AG04450 (cell line): Measurements from ENCODE around the gene RABGGTA. TPM values are rescaled to one million over a fixed set of nuclear protein-coding genes. Genes with fewer than 3 reads are reported as not detected.
A peak's percentile ranks its signal among the peaks of the same experiment; 100 is the strongest.

ENCODE experiments used
- CTCF ChIA-PET: fragments of 300-600, 350-600 bp; formaldehyde crosslinking; extraction: SDS; loops from one replicate; lab custom pipeline; 2022; ENCODE audit warnings: antibody characterized with exemption, inconsistent platforms; lab: Charles Lee
- POLR2A ChIA-PET: fragments of 350-600 bp; formaldehyde crosslinking; extraction: SDS; loops from one replicate; lab custom pipeline; 2021; ENCODE audit warnings: antibody characterized with exemption, inconsistent platforms; lab: Yijun Ruan, JAX
- DNase-seq: peaks from one replicate; pipeline ENCODE4 v3.0.0-alpha.2; 2011; ENCODE audit warnings: low read depth, low spot score
- H3K27ac ChIP-seq: one replicate; pipeline ENCODE4 v1.5.1; 2012; ENCODE audit warnings: low read depth, low read length, control low read depth
- H3K27me3 ChIP-seq: one replicate; pipeline ENCODE4 v1.6.0; 2012; ENCODE audit warnings: low read length; ENCODE audit not compliant: control insufficient read depth, insufficient read depth
- H3K4me3 ChIP-seq: 2 replicates; pipeline ENCODE4 v1.5.1; 2011; ENCODE audit warnings: mild to moderate bottlenecking, low read depth, low read length, control low read depth
- H3K9me3 ChIP-seq: 2 replicates; pipeline ENCODE4 v1.5.1; 2012; ENCODE audit warnings: low read length; ENCODE audit not compliant: control insufficient read depth, insufficient read depth
- polyA plus RNA-seq: library from polyadenylated mRNA; depleted of rRNA; stranded (reverse); fragments of >200 nt; gene quantifications from 2 replicates; pipeline ENCODE4 v1.2.3, GENCODE V29; 2011
- TF ChIP-seq, protein P1 (sequence below): IDR thresholded peaks from 2 replicates; pipeline ENCODE4 v1.5.1; 2011; ENCODE audit warnings: low read depth, low read length, control low read depth, inconsistent platforms

Gene RABGGTA
- polyA plus RNA-seq, 1 experiment: 17.9 TPM

DNA sequence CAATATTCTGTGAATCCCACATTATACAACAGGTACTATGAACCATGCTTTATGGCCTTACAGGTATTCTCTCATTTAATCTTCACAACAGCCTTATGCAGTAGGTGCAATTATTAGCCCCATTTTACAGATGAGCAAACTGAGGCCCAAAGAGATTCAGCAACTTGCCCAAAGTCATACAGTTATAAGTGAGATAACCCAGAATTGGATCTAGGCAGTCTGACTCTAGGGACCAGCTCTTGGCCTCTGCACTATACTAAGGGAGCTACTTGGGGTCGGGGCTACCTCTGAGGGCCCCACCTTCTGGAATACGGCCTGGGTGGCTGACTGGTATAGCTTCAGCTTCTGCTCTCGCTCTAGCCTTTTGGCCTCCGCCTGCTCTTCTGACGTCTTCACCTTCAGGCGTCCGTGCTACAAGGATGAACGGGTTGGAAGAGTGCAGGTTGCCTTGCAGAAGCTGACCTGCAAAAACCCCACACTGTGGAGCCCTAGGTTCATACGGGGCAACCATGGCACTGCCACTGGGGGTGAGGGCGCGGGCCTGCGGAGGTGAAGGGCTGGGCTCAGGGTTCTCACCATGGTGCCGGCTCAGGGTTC, 762 bp downstream of the RABGGTA start:
- Histone ChIP-seq H3K9me3 (no peaks in the 10 kb centered on the region), H3K4me3 (peak overlapping the region; percentile 88), H3K27me3 (no peaks in the 10 kb centered on the region), H3K27ac (peak overlapping the region; percentile 87)
- ChIA-PET POLR2A (interaction anchor here (0.8 to 3.6 kb wide), 9 partner anchors 9 to 161 kb away, joined by 3 to 50 read pairs (median 8); partner anchors contain the start of genes CHMP4A, CIDEB, DCAF11 and DHRS1), CTCF (interaction anchor here (0.6 to 3.0 kb wide), 5 partner anchors 27 to 66 kb away, joined by 3 to 19 read pairs (median 6); partner anchors contain the start of gene TINF2)
- TF ChIP-seq, protein P1, sequence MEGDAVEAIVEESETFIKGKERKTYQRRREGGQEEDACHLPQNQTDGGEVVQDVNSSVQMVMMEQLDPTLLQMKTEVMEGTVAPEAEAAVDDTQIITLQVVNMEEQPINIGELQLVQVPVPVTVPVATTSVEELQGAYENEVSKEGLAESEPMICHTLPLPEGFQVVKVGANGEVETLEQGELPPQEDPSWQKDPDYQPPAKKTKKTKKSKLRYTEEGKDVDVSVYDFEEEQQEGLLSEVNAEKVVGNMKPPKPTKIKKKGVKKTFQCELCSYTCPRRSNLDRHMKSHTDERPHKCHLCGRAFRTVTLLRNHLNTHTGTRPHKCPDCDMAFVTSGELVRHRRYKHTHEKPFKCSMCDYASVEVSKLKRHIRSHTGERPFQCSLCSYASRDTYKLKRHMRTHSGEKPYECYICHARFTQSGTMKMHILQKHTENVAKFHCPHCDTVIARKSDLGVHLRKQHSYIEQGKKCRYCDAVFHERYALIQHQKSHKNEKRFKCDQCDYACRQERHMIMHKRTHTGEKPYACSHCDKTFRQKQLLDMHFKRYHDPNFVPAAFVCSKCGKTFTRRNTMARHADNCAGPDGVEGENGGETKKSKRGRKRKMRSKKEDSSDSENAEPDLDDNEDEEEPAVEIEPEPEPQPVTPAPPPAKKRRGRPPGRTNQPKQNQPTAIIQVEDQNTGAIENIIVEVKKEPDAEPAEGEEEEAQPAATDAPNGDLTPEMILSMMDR: no peak
- no peak for DNase-seq

DNA sequence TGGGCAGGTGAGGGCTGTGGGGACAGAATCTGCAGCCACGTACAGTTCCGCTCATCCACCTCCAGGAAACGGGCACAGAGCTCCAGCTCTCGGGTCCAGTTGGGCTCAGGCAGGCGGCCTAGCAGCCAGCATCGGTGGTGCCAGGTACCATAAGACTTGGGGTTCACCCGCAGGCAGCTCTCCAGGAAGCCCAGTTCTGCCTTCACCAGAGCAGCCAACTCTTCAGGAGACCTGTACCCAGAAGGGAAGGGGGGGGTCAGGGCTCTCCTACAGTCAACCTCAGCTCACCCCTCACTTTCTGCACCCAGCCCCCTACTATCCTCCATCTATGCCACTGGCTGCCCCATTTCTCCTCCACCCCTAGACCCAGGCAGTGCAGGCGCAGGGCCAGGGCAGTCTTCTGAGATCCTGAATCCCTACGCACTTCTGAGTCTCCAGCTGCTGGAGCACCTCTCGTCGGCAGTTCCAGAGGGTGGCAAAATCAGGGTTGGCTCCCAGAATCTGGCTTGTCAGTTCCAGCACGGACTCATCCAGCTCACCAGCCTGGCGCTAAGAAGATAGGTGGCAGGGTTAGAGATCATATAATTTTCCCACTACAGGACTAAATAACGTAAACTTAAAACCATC, 1.4 kb downstream of the RABGGTA start:
- TF ChIP-seq, protein P1: no peak
- ChIA-PET POLR2A (interaction anchor here (0.8 to 3.6 kb wide), 2 partner anchors 28 to 155 kb away, joined by 3 to 50 read pairs; partner anchors contain the start of genes DCAF11, NRL and TINF2), CTCF (interaction anchor here (0.8 to 3.0 kb wide), 5 partner anchors 18 to 95 kb away, joined by 3 to 19 read pairs (median 6); partner anchors contain the start of gene TINF2)

DNA sequence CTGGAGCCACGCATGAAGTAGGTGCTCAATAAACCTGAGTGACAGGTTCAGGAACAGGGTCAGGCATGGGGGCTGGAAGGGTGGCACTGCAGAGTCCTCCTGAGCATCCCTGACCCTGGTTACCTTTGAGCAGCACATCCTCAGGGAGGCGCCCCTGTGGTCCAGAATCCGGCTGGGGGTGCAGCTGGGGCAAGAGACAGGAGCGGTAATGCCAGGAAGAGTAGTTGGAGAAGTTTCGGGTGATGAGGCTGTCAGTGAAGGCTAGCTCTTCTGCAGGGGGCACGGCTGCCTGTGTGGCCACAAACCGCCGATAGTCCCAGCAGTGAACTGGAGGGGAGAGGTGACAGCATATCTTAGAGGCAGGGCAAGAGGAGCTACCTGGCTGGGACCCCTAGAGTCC, 2.0 kb downstream of the RABGGTA start:
- H3K4me3 ChIP-seq: no peak overlapping the region
- CTCF ChIA-PET: interaction anchor here (0.8 to 3.0 kb wide), 5 partner anchors 17 to 179 kb away, joined by 3 to 17 read pairs (median 4); partner anchors contain the start of gene TINF2
- POLR2A ChIA-PET: interaction anchor here (3.6 kb wide), 1 partner anchor 27 kb away, joined by 50 read pairs; the partner anchor contains the start of gene TINF2

More for the DNA sequence above, 1.4 kb downstream of the RABGGTA start:
- no peaks in the 10 kb centered on the region for H3K27me3 ChIP-seq
- no peak for DNase-seq
- H3K27ac ChIP-seq: no peak overlapping the region
- H3K9me3 ChIP-seq: no peaks in the 10 kb centered on the region
- H3K4me3 ChIP-seq: no peak overlapping the region

DNA sequence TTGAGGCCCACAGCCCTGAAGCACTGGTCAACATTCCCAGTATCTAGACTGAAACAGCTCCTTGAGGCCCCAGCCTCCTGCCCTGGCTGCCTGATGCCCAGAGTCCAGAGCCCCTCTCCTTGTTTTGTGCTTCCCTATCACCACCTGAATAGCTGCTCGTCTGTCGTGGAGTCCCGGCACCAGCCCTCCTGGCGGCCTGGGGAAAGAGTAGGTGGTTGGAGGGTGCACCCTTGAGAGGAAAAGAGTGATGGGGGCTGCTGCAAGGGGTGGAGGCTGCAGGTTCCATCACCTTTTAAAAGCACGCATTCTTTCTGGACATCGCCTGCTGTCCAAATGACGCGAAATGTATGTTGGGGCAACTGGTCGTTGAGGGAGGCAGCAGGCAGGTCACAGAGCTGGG, 3.2 kb downstream of the RABGGTA start:
- no peaks in the 10 kb centered on the region for H3K27me3 ChIP-seq
- ChIA-PET CTCF (interaction anchor here (2.1 kb wide), 1 partner anchor 178 kb away, joined by 4 read pairs; no protein-coding TSS in a partner anchor), POLR2A (interaction anchor here (3.6 kb wide), 1 partner anchor 26 kb away, joined by 50 read pairs; the partner anchor contains the start of gene TINF2)
- H3K27ac ChIP-seq: no peak overlapping the region
- TF ChIP-seq, protein P1: no peak
- no peak overlapping the region for H3K4me3 ChIP-seq
- no peaks in the 10 kb centered on the region for H3K9me3 ChIP-seq
- no peak for DNase-seq

More for the DNA sequence above, 2.0 kb downstream of the RABGGTA start:
- TF ChIP-seq, protein P1: no peak
- H3K9me3 ChIP-seq: no peaks in the 10 kb centered on the region
- no peaks in the 10 kb centered on the region for H3K27me3 ChIP-seq
- no peak for DNase-seq
- no peak overlapping the region for H3K27ac ChIP-seq
